ELF-1 (cell line): Measurements from ENCODE around the gene KPNA5.
"Not testable (repeated sequence)": the region's sequence is repeated elsewhere in the genome, so short reads cannot be mapped to it uniquely, and the experiment has no call there.

Experiments used
- DNase-seq: peaks from one replicate; pipeline ENCODE4 v3.0.0-alpha.2; 2016; ENCODE audit warnings: low read depth, low spot score

KPNA5 gene

DNA sequence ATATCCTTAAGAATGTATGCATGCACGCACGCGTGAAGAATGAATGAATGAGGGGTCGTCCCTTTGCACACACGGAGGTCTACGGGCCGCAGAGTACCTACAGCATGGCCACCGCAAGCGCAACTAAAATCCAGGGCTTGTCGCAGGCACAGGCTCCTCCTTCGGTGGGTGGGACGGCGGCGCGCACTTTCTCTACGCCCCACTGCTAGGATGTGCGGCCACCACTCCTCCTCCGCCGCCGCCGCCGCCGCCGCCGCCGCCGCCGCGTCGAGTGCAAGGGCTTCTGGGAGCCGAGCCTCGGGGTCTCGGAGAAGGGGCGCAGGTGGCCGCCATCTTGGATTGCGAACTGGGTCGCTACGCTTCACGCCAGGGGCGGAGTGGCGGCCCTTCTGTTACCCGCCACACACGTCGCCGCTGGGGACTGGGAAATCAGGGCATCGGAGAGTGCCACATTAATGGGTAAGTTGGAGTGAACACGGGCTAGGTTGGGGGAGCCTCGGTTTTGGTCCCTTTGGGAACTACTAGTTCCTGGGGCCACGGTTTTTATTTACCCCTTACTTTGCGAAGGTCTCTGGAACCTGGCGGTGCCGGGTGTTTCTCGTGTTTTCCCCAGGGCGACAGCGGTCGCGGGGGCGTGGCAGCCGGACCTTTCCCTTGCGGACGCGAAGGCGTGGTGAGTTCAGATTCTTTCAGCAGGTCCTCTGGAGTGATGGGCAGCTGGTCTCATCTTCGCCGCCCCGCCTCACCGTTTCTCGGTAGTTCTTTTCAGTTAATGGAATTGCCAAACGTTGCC is at the start of gene KPNA5:
TSS of gene KPNA5 (plus strand) at position 332 of the 793 bp plus-strand sequence. CDS start at position 456, 124 bp downstream.
- DNase-seq = peak; percentile 97

DNA sequence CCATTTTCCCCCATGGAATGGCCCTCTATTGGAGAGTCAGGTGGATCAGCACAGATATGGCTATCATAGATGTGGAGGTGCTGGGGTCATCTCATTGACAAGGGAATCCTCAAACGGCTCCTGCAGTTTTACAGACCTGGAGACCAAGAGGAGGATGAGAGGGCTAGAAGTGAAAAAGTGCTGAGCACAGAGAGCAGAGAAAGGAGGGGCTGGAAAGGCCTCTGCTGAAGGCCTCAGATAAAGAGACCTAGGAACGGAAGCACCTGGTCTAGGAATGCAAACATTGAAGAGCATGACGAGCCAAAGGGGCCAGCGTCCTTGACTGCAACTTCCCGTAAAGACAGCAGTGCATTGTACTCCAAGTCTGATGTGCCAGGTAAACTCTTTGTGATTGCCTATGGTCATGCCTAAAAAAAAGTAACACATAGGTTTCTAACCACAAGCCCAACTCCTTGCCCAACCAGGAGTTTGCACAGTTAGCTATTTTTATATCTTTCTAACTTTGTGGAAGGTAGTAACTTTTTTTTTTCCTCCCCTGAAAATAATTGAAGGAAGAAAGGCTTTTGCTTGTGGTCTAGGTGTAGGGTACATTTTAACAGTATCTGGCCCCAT is 49.5 kb upstream of the KPNA5 start:
- DNase-seq = no peak

DNA sequence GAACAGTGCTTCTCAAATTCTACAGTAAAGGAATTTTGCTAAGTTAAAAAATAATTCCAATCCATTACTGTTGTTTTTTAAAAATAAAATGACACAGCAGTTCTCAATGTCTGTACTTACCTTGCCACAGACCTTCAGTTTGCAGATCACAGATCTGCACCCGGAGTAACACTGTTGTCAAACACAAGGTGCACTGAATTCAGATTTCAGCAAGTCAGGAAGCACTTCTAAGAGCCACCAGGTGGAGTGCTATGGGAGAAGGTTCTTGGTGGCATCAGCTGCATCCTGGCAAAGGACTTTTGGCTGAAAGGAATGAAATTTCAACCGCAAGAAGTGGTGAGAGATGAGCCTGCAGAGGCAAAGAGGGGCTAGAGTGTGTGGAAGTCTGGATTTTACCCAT is 47.3 kb upstream of the KPNA5 start:
- no peak for DNase-seq

DNA sequence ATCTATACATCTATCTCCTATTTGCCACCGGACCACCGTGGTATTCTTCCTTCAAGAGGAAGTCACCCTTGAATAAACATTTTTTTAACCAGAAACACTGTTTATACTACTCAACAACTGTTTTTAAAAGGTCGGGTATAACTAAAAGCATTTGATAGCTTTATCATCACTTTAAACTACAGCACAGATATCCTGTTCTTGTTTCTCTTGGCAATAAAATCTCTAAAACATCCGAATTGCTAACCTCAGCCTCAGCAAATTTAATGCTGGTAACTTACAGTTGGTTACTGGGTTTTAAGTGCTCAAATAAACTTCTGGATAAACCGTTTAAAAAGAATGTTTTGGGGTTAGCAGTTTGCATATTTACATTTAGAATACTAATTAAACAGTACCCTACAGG is 32.9 kb upstream of the KPNA5 start:
- DNase-seq = no peak

DNA sequence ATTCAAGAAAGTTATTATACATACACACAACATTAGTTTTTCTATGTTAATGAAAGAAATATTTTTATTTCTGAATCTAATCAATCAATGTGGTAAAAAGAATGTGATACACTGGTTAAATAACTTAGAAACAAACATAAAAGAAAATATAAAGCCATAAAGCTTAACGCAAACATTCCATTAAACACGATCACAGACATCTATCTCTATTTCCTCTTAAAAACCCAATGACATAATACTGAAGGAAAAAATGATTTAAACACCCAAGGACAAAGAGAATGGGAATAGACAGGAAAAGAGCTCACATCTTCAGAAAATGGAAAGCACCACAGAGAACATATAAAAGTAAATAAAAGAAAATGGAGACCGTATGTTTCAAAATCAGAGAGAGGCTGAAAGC is 31.9 kb upstream of the KPNA5 start:
- DNase-seq = no peak

DNA sequence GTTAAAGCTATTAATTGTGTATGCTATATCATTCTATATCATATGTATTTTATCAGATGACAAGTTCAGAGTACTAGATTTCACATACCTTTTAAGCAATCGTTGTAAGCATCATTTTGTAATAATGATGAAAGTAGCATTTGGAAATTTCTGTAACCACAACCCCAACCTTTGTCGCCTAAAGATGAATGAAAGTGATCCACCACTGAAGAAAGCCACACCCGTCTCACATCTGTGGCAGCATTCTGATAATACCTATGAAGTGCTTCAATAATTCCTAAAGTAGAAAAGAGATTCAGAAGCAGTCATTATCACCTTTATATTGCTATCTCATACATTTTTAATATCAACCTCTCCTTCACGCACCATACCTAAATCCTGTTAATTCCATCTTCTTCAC is 29.1 kb upstream of the KPNA5 start:
- no peak for DNase-seq

DNA sequence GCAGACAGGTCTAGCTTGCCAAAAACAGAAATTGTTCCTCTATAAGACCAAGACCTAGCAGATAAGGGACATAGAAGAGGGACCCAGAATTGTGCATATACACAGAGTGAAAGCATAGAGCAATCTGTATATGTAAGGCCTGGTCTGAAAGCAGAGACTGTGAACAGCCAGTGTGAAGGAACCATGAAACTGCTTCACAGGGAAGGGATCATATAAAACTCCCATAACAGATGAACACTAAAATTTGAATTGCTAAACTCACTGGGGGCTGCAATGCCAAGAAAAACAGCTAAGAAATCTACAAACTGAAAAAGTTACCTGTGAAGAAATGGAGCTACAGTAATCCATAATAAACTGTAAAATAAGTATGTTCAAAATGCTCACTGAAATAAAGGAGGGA is 19.4 kb upstream of the KPNA5 start:
- no peak for DNase-seq

DNA sequence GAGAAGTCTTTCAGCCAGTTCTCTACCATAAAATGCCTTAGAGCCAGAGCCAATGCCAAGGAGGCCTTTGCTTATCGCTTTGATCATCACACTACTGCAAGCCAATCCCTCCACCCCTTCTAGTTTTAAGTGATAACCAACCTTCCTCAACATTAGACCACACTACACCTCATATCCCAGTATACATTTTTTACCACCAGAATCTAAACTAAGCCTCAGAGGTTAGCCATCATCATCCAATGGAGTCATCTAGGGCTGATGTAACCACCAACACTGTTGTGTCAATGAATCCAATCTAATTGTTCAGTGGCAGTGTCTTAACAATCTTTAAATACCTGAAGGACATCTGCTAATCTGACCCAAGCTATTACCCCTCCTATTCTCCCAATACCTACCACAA is 18.8 kb upstream of the KPNA5 start:
- no peak for DNase-seq

DNA sequence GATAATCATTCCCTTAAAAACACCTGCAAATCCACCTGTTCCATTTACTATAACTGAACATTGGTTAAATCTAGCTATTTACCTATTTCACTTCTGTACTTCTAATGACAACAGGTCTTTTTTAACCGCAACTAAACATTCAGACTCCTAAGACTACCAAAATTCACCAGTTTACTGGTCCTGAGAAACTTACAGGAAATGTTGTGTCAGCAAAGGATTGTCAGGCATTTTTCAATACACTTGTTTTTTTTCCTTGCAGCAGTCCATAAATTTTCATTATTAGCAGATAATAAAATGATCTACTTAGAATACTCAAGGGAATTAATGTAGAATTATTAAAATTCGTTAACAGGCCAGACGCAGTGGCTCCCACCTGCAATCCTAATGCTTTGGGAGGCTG is 17.7 kb upstream of the KPNA5 start:
- no peak for DNase-seq

DNA sequence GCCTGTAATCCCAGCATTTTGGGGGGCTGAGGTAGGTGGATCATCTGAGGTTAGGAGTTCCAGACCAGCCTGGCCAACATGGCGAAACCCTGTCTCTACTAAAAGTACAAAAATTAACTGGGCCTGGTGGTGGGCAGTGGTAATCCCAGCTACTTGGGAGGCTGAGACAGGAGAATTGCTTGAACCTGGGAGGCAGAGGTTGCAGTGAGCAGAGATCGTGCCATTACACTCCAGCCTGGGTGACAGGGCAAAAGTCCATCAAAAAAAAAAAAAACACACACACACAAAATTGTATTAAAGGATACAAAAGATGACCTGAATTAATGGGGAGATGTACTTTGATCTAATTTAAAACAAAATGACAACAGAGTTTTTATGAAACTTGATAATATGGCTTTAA is 16.8 kb upstream of the KPNA5 start:
- not testable (repeated sequence) for DNase-seq

DNA sequence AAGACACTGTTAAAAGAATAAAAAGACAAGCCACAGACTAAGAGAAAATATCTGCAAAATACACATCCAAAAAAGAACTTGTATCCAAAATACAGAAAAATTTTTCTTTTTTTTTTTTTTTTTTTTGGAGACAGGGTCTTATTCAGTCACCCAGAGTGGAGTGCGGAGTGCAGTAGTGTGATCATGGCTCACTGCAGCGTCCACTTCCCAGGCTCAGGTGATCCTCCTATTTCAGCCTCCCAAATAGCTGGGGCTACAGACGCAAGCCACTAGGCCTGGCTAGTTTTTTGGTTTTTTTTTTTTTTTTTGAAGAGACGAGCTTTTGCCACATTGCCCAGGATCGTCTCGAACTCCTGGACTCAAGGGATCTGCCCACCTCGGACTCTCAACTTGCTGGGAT is 15.5 kb upstream of the KPNA5 start:
- DNase-seq = peak; percentile 19

DNA sequence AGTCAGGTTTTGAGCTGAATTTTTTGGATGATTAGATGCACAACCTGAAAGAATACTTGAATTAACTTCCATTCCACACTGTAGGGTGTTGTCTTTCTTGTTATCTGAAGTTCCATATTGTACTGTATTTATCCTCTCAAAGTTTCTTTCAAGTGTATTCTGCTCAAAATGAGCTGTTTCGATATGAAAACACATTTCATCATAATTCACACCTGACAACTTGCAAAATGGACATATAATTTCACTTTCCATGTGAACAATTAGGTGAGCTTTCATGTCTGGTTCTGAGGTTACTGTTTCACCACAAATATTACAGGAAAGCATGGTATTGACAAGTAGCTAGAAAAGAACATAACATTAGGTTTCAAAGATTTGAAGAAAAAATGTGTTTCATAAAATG is 14.1 kb upstream of the KPNA5 start:
- DNase-seq = no peak

DNA sequence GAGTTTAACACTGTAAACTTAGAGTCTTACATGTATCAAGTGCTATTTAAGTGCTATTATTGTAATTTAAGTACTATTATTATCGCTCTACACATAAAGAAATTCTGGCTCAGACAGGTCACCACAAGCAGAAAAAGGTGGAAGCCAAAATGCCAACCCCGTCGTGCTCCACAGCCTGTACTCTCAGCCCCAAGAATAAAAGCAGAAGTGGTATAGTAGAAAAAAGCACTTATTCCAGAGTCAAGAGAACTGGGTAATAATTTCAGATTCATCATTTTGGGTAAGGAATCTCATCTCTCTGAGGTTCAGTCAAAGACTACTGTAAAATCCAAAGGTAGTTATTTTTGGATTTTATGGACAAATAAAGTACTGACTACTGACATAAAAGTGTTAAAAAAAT is 13.4 kb upstream of the KPNA5 start:
- DNase-seq = no peak

DNA sequence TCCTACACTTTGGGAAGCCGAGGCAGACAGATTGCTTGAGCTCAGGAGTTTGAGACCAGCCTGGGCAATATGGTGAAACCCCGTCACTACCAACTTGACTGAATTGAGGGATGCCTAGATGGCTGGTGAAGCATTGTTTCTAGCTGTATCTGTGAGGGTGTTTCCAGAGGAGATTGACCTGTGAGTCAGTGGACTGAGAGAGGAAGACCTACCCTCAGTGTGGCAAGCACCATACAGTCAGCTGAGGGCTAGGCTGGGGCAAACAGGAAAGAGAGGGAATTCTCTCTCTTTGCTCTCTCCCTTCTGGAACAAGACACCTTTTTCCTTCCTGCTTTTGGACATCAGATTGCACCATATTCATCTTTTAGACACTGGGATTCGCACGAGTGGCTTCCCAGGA is 8.7 kb upstream of the KPNA5 start:
- no peak for DNase-seq

DNA sequence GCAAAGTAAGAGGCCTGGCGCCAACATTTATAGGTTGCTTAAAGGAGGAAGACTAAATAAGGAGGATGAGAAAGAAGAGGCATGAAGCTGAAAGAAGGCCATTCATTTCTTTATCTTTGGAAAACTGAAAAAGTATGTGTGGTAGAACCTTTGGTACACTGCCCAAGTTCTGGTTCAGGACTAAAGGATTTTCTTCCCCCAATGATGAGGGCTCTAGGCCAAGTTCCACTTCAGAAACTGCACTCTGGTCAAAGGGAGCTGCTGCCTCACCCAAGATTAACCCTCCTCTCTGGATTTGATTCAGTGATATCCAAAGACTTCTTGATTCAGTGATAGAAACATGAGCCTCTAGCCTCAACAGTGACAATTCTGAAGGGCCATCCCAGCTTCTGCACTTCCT is 5.0 kb upstream of the KPNA5 start:
- no peak for DNase-seq

DNA sequence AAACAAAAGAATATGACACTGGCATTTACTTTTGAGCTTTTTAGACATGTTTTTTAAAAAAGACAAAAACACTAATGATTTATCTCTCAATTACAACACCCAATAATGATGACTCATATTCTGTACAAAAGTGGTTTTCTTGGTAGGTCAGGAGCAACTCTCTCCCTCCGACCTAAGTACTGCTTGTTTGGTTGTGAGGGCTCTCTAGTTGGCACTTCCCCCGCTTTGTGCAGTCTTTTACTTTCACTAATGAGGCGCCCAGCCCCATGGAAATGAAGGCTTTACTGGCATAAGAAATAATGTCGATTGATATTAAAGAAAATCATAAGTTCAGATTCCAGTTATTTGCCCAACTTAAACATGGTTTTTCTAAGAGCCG is 1.3 kb downstream of the KPNA5 start:
- DNase-seq = no peak

DNA sequence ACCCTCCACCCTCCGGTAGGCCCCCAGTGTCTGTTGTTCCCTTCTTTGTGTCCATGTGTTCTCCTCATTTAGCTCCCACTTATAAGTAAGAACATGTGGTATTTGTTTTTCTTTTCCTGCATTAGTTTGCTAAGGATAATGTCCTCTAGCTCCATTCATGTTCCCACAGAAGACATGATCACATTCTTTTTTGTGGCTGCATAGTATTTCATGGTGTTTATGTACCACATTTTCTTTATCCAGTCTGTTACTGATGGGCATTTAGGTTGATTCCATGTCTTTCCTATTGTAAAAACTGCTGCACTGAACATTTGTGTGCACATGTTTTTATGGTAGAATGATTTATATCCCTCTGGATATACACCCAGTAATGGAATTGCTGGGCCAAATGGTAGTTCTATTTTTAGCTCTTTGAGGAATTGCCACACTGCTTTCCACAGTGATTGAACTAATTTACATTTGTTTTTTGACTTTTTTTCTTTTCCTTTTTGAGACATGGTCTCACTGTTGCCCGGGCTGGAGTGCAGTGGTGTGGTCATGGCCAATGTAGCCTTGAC is 4.5 kb downstream of the KPNA5 start:
- no peak for DNase-seq

DNA sequence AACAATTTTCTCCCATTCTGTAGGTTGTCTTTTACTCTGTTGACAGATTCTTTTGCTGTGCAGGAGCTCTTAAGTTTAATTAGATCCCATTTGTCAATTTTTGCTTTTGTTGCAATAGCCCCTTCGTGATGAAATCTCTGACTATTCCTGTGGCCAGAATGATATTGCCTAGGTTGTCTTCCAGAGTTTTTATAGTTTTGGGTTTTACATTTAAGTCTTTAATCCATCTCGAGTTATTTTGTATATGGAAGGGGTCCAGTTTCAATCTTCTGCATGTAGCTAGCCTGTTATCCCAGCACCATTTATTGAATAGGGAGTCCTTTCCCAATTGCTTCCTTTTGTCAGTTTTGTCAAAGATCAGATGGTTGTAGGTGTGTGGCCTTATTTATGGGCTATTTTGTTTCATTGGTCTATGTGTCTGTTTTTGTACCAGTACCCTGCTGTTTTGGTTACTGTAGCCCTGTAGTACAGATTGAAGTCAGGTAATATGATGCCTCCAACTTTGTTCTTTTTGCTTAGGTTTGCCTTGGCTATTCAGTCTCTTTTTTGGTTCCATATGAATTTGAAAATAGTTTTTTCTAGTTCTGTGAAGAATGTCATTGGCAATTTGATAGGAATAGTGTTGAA is 5.6 kb downstream of the KPNA5 start:
- DNase-seq = not testable (repeated sequence)

DNA sequence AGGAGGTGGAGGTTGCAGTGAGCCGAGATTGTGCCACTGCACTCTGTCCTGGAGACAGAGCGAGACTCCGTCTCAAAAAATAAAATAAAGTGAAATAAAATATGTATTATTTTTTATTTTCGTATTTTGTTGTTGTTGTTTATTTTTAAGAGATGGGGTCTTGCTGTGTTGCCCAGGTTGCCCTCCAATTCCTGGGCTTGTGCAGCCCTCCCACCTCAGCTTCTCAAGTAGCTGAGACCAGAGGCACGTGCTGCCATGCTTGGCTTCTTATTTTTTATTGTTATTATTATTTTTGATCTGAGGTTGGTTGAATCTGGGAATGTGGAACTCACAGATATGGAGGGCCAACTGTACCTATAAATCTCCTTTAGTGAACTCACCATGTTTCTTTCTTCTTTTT is 10.1 kb downstream of the KPNA5 start:
- DNase-seq = no peak

DNA sequence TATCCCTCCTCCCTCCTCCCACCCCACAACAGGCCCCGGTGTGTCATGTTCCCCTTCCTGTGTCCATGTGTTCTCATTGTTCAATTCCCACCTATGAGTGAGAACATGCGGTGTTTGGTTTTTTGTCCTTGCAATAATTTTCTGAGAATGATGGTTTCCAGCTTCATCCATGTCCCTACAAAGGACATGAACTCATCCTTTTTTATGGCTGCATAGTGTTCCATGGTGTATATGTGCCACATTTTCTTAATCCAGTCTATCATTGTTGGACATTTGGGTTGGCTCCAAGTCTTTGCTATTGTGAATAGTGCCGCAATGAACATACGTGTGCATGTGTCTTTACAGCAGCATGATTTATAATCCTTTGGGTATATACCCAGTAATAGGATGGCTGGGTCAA is 11.9 kb downstream of the KPNA5 start:
- not testable (repeated sequence) for DNase-seq

DNA sequence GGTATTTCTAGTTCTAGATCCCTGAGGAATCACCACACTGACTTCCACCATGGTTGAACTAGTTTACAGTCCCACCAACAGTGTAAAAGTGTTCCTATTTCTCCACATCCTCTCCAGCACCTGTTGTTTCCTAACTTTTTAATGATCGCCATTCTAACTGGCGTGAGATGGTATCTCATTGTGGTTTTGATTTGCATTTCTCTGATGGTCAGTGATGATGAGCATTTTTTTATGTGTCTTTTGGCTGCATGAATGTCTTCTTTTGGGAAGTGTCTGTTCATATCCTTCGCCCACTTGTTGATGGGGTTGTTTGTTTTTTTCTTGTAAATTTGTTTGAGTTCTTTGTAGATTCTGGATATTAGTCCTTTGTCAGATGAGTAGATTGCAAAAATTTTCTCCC is 12.3 kb downstream of the KPNA5 start:
- not testable (repeated sequence) for DNase-seq

DNA sequence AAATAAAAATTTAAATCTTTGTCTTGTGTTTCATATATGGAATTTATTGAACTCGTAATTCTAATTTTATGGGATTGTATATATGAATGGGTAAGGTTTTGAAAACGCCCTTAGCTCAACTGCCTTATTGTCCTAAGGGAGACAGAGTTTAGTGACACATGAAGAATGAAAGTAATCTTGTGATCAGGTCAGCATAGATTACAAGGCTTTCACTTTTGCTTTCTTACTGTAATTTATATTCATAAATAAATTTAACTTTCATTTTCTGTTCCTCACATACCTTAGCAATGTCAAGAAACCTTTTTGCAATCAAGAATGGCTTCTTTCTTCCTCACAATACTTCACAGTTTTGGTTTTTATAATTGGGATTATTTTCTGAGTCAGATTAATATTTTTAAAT is 14.4 kb downstream of the KPNA5 start:
- no peak for DNase-seq

DNA sequence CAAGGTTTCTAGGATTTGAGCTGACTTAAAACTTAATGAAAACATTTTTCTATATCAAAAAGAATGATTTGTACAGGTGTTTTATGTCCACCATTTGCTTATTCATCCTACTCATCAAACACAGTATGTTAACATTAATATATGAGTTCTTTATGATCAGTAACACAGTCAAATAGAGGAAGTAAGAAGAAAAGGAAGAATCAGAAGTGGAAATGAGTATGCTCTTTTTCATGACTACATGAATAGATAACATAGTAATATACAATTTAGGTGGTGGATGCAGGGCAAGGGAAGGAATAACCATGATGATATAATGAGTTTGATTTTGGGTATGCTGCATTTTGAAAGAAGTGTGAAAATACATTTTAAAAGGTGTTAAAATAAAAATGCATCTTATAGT is 16.5 kb downstream of the KPNA5 start:
- DNase-seq = no peak
